Measurements from ENCODE around the gene THRB.

DNA sequence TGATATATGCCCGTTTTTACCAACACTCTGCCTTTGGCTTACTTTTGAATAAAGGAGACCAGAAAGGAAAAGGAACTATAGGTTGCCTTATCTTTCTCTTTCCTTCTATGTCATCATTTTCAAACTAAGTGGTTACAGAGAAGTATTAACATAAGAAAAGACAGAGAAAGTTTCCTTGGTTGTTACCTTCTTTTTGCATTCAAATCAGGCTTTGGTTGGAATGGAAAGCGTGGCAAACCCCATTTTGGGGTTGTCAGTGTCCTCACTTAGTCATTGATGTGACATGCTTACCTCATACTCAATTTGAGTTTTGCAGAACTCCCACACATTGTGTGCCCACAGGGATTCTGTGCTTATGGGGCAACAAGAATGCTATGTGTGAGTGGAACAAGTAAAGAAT is 3.7 kb upstream of the THRB start:
- TF ChIP-seq, protein P1, sequence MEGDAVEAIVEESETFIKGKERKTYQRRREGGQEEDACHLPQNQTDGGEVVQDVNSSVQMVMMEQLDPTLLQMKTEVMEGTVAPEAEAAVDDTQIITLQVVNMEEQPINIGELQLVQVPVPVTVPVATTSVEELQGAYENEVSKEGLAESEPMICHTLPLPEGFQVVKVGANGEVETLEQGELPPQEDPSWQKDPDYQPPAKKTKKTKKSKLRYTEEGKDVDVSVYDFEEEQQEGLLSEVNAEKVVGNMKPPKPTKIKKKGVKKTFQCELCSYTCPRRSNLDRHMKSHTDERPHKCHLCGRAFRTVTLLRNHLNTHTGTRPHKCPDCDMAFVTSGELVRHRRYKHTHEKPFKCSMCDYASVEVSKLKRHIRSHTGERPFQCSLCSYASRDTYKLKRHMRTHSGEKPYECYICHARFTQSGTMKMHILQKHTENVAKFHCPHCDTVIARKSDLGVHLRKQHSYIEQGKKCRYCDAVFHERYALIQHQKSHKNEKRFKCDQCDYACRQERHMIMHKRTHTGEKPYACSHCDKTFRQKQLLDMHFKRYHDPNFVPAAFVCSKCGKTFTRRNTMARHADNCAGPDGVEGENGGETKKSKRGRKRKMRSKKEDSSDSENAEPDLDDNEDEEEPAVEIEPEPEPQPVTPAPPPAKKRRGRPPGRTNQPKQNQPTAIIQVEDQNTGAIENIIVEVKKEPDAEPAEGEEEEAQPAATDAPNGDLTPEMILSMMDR (tag by site-specific recombination; IDR thresholded peaks at IDR 0.05): no peak
- TF ChIP-seq ZNF174 (tag by site-specific recombination; IDR thresholded peaks at IDR 0.05) (no peak), ZNF132 (tag by site-specific recombination; IDR thresholded peaks at IDR 0.05; ENCODE audit: borderline replicate concordance) (no peak)
- TF ChIP-seq, protein P2, sequence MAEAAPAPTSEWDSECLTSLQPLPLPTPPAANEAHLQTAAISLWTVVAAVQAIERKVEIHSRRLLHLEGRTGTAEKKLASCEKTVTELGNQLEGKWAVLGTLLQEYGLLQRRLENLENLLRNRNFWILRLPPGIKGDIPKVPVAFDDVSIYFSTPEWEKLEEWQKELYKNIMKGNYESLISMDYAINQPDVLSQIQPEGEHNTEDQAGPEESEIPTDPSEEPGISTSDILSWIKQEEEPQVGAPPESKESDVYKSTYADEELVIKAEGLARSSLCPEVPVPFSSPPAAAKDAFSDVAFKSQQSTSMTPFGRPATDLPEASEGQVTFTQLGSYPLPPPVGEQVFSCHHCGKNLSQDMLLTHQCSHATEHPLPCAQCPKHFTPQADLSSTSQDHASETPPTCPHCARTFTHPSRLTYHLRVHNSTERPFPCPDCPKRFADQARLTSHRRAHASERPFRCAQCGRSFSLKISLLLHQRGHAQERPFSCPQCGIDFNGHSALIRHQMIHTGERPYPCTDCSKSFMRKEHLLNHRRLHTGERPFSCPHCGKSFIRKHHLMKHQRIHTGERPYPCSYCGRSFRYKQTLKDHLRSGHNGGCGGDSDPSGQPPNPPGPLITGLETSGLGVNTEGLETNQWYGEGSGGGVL (tag by site-specific recombination; IDR thresholded peaks at IDR 0.05): no peak
